Measurements from ENCODE around the gene TEAD2.
"Not testable (repeated sequence)": the region's sequence is repeated elsewhere in the genome, so short reads cannot be mapped to it uniquely, and the experiment has no call there.

The TEAD2 gene

DNA sequence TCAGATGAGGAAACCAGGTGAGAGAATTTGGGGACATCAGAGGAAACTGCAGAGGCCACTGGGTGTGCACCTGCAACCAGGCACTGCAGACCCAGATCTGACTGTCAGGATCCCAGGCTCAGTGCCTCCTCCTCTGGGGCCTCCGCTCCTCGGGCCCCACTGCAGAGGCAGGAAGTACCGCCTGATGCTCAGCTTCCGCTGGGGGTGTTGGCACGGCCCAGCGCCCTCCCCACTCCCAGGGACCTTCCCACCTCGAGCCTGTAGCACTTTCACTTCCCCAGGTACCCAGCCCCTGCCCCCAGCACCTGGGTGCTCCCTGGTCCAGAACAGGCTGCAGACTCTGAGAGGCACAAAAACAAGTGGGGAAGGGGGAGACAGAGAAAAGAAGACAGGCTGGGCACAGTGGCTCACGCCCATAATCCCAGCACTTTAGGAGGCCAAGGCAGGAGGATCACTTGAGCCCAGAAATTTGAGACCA lies 28.4 kb downstream of the TEAD2 start:
- DNase-seq = peak in 1 of 51 donors; percentile 17

DNA sequence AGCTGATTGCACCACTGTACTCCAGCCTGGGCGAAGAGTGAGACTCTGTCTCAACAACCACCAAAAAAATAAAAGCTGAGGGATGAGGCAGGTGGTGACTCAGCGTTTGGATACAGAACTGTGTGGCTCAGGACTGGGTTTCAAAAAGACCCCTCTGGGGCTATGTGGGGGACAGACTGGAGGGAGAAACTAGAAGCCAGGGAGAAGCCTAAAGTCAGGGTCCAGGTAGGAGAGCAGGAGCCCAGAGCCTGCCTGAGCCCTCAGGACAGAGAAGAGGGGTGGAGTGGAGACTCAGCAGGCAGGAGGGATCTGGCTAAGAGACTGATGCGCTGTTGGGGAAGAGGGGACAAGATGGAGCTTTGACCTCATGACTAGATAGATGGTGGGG lies 28.8 kb downstream of the TEAD2 start:
- no peak for DNase-seq

DNA sequence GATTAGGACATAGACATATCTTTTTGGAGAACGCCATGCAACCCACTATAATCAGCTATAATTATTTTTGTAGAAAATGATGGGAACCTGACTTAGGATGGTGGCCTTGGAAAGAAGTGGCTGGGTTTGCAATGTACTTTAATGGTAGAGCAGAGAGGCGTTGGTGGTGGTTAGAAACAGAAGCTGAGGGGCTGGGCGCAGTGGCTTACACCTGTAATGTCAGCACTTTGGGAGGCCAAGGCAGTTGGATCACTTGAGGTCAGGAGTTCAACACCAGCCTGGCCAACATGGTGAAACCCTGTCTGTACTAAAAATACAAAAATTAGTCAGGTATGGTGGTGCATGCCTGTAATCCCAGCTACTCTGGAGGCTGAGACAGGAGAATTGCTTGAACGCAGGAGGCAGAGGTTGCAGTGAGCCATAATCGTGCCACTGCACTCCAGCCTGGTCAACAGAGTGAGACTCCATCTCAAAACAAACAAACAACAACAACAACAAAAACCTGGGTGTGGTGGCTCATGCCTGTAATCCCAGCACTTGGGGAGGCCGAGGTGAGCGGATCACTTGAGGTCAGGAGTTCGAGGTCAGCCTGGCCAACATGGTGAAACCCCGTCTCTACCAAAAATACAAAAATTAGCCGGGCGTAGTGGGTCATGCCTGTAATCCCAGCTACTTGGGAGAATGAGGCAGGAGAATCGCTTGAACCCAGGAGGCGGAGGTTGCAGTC lies 29.4 kb downstream of the TEAD2 start:
- not testable (repeated sequence) for DNase-seq

DNA sequence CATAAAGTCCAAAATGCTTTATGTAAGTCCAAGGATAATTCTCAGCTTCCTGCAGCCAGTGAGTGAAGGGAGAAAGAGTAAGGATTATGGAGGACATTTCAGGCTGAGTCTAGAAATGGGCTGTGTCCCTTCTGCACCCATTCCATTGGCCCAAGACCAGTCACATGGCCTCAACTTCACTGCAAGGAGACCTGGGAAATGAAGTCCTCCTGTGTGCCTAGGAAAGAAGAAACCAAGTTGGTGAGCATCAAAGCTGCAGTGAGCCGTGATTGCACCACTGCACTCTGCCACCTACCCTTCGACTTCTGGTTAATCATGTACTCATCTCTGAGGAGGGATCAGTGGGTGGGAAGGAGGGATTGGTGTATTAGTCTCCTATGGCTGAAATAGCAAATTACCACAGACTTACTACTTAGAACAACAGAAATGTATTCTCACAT lies 30.6 kb downstream of the TEAD2 start:
- DNase-seq = peak in 16 of 51 donors; percentile 5 to 59 (median 24)

DNA sequence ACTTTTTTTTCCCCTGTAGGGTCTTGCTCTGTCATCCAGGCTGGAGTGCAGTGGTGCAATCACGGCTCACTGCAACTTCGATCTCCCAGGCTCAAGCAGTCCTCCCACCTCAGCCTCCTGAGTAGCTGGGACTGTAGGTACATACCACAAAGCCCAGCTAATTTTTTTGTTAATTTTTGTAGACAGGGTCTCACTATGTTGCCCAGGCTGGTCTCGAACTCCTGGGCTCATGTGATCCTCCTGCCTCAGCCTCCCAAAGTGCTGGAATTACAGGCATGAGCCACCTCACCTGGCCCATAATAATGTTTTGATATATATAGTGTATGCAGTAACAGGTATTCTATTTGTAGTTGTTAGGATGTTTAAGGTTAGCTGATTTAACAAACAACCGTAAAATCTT lies 31.0 kb downstream of the TEAD2 start:
- not testable (repeated sequence) for DNase-seq

DNA sequence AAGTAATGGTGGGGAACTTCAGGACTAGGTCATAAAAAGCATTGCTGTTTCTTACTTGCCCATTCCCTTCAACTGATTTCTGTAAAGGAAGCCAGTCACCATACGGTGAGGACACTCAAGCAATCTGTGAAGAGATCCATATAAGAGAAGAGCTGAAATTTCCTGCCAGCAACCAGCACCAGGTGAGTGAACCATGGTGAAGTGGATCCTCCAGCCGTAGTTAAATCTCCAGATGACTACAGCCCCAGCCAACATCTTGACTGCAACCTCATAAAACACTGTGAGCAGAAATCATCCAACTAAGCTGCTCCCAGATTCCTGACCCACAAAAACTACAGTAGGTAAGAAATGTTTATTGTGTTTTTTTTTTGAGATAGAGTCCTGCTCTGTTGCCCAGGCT lies 33.5 kb downstream of the TEAD2 start:
- no peak for DNase-seq

DNA sequence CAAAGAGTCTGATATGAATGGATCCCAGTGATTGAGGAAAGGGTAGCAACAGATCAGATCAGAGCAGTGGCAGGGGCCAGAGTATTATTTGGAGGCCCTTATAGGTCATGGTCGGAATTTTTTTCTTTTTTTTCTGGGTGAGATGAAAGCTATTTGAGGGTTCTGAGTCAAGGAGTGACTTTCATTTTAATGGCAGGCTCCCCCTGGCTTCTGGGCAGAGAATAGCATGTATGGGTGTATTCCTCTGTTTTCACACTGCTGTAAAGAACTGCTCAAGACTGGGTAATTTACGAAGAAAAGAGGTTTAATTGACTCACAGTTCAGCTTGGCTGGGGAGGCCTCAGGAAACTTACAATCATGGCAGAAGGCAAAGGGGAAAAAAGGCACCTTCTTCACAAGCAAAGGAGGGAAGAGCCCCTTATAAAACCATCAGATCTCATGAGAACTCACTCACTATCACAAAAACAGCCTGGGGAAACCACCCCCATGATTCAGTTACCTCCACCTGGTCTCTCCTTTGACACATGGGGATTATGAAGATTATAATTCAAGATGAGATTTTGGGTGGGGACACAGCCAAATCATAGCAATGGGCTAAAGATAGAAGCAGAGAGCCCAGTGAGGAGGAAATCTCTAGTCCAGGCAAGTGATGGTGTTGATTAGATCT lies 34.2 kb downstream of the TEAD2 start:
- no peak for DNase-seq

DNA sequence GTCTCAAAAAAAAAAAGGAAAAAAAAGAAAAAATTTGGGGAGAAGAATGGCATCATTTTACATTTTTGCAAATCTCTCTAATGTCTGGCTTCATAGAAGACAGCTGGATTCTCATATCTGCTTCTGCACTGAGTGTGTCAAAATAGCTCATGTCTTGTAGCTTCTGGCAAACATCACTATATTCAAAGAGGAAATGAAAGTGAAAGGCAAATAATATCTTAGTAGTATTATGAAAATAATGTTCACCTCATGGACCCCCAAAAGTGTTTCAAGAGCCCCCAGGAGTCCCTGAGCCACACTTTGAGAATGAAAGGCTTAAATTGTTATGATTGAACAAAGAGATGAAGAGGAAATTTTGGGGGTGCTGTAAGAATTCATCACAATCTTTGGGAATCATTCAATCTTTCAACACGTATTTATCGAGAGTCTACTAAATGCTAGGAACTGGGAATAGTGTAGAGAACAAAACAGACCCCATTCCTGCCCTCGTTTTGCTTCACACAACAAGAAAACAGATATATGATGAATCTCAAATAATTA lies 36.0 kb downstream of the TEAD2 start:
- no peak for DNase-seq

DNA sequence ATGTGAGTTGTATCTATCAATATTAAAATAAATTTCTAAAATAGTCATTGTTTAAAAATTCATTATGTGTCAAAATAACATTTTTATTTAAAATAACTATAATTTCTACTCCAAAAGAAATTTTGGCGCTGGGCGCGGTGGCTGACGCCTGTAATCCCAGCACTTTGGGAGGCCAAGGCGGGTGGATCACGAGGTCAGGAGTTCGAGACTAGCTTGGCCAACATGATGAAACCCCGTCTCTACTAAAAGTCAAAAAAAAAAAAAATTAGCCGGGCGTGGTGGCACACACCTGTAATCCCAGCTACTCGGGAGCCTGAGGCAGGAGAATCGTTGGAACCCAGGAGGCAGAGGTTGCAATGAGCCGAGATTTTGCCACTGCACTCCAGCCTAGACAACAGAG lies 36.5 kb downstream of the TEAD2 start:
- DNase-seq = not testable (repeated sequence)

DNA sequence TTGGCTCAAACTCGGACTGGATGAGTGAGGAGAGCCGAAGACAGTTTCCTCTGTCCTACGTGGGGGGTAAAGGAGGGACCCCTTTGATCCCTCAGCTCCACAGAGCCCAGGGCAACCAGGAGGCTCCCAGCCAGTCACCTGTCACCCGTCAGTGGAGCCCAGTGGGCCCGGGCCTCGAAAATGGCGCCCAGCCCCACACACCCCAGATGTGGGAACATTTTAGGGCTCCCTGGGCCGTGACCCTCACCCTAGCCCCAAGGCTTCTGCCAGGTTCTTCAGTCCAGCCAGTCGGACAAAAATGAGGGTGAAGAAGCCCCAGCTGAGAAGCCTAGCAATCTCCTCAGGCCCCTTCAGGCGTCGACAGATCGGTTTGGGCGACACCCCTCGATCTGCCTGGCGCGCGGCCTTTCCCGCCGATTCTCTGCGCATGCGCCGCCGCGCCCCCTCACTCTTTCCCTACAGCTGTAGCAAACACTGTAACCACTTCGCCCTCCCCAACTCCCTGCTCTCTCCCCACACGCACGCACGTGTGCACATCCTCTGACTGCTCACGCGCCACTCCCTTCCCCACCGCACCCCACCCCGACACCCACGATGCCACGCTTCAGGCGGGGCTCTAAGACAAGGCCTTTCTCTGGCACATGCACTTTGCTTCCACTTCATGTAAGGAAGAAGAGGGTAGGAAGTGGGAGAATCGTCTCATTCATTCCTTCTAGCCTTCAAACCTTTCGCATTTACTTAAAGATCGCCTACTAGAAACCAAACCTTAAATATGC lies 37.2 kb downstream of the TEAD2 start, which contains the start of gene SLC6A16:
Gene SLC6A16 (minus strand): TSS at position 391 of the 776 bp plus-strand sequence. CDS start 13,844 bp downstream, outside the sequence.
- DNase-seq = no peak

DNA sequence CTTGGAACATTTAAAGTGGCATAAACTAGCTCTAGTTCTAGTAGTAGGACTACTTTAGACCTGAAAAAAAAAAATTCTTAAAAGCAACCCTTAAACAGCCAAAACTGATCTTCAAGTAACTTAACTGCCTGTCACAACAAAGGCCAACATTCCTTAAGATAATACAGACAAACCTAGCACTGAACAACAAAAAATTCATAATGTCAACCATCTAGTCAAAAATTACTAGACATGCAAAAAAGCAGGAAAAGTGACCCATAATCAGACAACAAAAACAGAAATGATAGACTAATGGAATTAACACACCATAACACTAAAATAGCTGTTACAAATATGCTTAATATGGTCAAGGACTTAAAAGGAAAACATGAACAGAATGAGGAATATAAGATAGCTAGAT lies 43.9 kb downstream of the TEAD2 start:
- no peak for DNase-seq

DNA sequence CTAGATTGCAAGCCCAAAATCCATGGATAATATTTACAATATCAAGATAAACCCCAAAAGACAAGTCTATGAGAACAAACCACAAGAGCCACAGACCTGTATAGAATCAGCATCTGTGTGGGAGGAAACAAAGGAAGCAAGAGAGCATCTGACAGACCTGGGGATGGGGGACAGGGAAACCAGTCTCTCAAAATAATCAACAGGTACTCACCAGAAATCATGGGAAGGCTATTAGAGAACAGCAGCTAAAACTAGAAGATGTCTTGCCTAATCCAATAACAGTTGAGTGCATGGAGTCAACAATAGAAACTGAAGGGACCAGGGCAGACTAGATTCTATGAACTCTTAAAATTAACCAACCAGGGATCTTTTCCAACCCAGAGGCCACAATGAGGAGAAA lies 45.9 kb downstream of the TEAD2 start:
- no peak for DNase-seq

DNA sequence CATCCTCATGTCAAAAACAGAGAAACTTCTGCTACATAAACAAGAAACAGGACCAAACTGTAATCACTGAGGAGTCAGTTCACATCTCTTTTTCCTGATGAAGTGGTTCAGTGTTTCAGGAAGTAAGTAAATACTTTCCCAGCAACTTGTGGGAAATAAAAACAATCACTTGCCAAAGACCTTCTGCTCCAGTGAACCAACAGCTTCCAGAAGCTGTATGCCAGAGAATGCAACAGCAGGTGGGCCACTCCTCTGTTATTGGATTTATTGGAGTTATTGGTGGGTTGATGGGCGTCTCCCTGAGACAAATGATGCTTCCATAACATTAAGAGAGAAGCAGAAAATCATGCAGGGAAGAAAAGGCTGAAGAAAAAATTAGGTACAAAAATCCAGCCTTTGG lies 47.1 kb downstream of the TEAD2 start:
- no peak for DNase-seq

DNA sequence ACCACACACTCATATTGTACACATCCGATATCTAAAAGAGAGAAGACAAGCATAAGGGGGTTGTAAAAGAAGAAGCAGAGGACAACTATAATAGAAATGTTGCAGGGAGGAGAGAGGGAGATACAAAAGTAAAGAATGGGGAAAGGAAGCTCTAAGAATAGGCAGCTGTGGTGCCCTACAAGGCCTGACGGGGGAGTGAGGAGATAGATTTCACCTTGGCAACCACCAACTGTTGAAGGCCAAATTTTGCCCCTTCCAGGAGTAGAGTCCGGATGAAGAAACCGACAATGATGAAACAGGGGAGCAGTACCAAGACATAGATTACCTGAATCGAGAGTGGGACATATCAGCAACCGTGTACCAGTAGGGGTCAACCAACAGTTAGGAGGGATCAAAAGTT lies 53.1 kb downstream of the TEAD2 start:
- no peak for DNase-seq

DNA sequence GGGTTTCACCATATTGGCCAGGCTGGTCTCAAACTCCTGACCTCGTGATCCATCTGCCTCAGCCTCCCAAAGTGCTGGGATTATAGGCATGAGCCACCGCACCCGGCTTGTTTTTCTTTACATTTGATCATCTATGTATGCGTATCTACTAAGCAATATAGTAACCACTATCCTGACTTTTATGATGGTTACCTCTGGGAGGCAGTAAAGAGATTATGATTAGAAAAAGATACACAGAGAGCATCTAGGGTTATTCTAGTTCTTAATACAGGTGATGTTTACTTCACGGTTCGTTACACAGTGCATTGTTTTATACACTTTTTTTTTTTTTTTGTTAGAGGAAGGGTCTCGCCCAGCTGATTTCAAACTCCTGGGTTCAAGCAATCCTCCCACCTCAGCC lies 55.5 kb downstream of the TEAD2 start:
- not testable (repeated sequence) for DNase-seq

DNA sequence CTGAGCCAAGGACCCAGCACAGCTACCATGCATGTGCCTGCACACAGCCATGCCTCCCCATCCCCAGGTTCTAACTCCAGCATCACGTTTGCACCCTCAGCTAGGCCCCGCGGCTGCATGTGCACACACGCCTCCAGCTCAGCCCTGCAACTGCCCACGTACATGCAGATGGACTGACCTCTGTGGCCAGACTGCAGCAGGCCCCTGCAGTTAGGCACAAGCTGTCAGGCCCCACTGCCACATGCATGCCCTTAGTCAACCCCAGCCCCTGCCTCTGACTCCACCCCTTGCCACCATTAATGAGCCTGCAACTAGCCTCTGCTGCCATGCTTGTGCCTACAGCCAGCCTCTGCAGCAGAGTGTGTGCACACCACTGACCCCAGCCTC lies 60.4 kb downstream of the TEAD2 start:
- DNase-seq = no peak

DNA sequence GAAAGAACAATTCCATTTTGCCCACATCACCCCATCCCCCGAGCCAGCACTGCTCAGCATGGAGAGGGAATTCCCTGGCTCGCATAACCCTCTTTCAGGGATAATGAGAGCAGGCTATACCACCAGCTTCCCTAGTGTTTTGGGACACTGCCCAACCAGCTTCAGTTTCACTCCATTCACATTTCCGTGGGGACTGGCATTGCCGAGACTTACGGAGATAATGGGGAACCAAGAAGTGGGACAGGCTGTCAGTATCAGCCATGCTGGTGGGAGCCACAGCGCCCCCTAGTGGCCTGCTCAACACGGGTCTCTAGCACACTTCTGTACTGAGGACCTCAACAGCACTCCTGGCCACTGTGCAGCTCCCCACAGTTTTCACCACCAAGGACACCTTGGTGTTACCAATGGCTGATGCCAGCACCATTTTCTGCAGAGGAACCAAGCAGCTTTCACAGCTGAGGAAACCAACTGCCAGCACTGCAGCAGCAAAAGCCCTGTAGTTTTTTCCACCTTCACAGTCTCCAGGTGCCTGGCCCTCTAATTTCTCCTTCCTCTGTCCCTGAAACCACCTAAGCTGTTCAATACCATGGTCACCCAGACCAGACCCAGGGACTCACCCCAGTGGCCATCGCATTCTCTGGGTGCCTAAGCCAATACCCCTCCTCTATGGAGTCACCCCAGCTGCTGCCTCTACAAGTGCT lies 60.9 kb downstream of the TEAD2 start:
- DNase-seq = peak in 39 of 51 donors; percentile 0 to 70 (median 34)

DNA sequence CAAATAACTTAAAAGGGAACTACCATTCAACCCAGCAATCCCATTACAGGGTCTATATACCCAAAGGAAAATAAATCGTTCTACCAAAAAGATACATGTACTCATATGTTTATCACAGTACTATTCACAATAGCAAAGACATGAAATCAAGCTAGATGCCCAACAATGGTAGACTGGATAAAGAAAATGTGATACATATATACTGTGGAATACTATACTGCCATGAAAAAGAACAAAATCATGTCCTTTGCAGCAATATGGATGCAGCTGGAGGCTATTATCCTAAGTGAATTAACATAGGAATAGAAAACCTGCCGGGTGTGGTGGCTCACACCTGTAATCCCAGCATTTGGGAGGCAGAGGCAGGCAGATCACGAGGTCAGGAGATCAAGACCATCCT lies 63.6 kb downstream of the TEAD2 start:
- DNase-seq = not testable (repeated sequence)

DNA sequence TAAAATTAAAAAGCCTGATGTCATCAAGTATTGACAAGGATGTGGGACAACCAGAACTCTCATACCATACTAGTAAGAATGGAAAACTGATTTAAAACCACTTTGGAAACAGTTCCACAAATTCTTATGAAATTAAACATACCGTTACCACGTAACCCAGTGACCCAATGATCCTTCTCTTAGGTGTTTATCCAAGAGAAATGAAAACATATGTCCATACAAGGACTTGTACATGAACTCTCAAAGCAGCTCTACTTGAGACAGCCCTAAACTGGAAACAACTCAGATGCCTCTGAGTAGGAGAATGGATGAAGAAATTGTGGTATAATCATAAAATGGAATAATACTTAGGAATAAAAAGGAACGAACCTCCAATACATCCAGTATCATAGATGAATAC lies 64.8 kb downstream of the TEAD2 start:
- no peak for DNase-seq

DNA sequence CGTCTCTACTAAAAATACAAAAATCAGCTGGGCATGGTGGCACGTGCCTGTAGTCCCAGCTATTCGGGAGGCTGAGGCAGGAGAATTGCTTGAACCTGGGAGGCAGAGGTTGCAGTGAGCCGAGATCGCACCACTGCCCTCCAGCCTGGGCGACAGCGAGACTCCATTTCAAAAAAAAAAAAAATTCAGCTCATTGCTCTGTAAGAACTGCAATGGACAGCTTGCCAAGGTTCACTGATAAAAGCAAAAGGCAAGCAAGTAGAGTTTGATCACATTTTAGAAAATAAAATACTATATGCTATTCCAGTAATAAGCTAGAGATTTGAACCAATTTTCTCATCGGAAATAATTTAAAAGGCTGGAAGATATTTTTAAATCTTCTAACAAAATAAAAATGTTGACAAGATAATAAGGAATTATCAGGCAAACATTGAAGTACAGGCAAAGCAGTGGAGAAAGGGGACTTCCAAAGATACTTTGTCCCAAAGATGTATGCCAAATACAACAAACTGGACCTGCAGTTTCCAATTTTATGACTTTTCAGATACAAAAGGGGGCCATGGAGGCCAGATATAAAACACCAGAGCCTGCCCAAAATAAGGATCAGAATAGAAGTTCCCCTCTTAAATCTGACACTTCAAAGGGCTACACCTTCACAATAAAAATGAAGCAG lies 66.9 kb downstream of the TEAD2 start:
- no peak for DNase-seq

DNA sequence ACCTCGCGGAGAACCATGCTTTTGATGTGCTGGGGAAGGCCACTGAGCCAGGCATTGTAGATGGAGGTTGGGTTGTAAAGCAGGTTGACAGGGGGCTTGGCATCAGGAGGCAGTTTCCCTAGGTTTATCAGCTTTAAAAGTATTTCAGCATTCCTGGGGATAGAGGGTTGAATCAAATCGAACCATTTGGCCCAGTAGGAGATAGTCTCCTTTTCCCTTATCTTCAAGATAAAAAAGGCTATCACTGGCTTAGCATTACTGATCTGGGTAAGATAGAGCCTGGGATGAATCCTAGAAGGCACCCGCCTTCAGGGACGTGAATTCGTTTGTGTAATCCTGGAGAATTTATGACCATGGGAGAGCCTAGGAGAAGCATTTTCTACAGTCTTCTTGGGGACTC lies 67.8 kb downstream of the TEAD2 start:
- DNase-seq = no peak
